Duodenal mucosa (tissue), 2 donors: ENCODE measurements around the gene TMEM61.

ENCODE experiments used
- H3K27ac ChIP-seq: one replicate; pipeline ENCODE4 v1.7.0; 2013; ENCODE audit warnings: low read depth, low read length
- H3K27me3 ChIP-seq, 2 donors: one replicate each; pipeline ENCODE4 v1.7.0; 2013; ENCODE audit warnings: low read length in 2 of 2, control low read depth in 1 of 2; ENCODE audit not compliant: insufficient read depth in 2 of 2, control insufficient read depth in 1 of 2
- H3K36me3 ChIP-seq, 2 donors: one replicate each; pipeline ENCODE4 v1.7.0; 2013; ENCODE audit warnings: low read length in 2 of 2, control low read depth in 1 of 2; ENCODE audit not compliant: insufficient read depth in 2 of 2, control insufficient read depth in 1 of 2
- H3K4me1 ChIP-seq, 2 donors: one replicate each; pipeline ENCODE4 v1.7.0; 2013; ENCODE audit warnings: low read length in 2 of 2, control low read depth in 1 of 2; ENCODE audit not compliant: insufficient read depth in 2 of 2, control insufficient read depth in 1 of 2
- H3K4me3 ChIP-seq, 2 donors: one replicate each; pipeline ENCODE4 v1.7.0; 2013; ENCODE audit warnings: low read length in 2 of 2, low read depth in 1 of 2
- H3K9ac ChIP-seq, 2 donors: one replicate each; pipeline ENCODE4 v1.7.0; 2013; ENCODE audit warnings: low read length in 2 of 2, low read depth in 1 of 2
- H3K9me3 ChIP-seq, 2 donors: one replicate each; pipeline ENCODE4 v1.7.0; 2013; ENCODE audit warnings: low read length in 2 of 2, control low read depth in 1 of 2; ENCODE audit not compliant: control insufficient read depth in 1 of 2

Gene TMEM61

GRCh38 chr1:54984131-54984842, 3.9 kb downstream of the TMEM61 start:
- no peaks in the 10 kb centered on the region for H3K9me3 ChIP-seq
- H3K27me3 ChIP-seq: peaks cover 0 to 12% of the 10 kb centered on the region in 2 donors
- H3K9ac ChIP-seq: no peak overlapping the region
- H3K4me3 ChIP-seq: no peak overlapping the region
- no peaks in the 10 kb centered on the region for H3K36me3 ChIP-seq
- H3K4me1 ChIP-seq: peaks cover 3 to 7% of the 10 kb centered on the region in 2 donors
- H3K27ac ChIP-seq: no peak overlapping the region

GRCh38 chr1:54985556-54985955, 5.1 kb downstream of the TMEM61 start:
- H3K27me3 ChIP-seq: peaks cover 0 to 4% of the 10 kb centered on the region in 2 donors
- no peak overlapping the region for H3K27ac ChIP-seq
- no peaks in the 10 kb centered on the region for H3K36me3 ChIP-seq
- no peak overlapping the region for H3K4me3 ChIP-seq
- no peaks in the 10 kb centered on the region for H3K9me3 ChIP-seq
- H3K9ac ChIP-seq: no peak overlapping the region
- no peaks in the 10 kb centered on the region for H3K4me1 ChIP-seq

- Histone ChIP-seq H3K9me3 (no peaks in the 10 kb centered on the region), H3K27ac (no peak overlapping the region), H3K36me3 (no peaks in the 10 kb centered on the region), H3K4me3 (no peak overlapping the region), H3K27me3 (peaks cover 0 to under 1% of the 10 kb centered on the region in 2 donors), H3K9ac (no peak overlapping the region), H3K4me1 (no peaks in the 10 kb centered on the region)
These were observed 5.6 kb downstream of the TMEM61 start for GRCh38 chr1:54986025-54986424.

- Histone ChIP-seq H3K4me3 (no peak overlapping the region), H3K27me3 (no peaks in the 10 kb centered on the region), H3K27ac (no peak overlapping the region), H3K36me3 (no peaks in the 10 kb centered on the region), H3K9me3 (no peaks in the 10 kb centered on the region), H3K4me1 (no peaks in the 10 kb centered on the region), H3K9ac (no peak overlapping the region)
These were observed 6.1 kb downstream of the TMEM61 start for GRCh38 chr1:54986533-54986932.

- H3K4me3 ChIP-seq: no peak overlapping the region
- no peaks in the 10 kb centered on the region for H3K9me3 ChIP-seq
- H3K36me3 ChIP-seq: no peaks in the 10 kb centered on the region
- H3K9ac ChIP-seq: no peak overlapping the region
- H3K27ac ChIP-seq: no peak overlapping the region
- H3K4me1 ChIP-seq: no peaks in the 10 kb centered on the region
- no peaks in the 10 kb centered on the region for H3K27me3 ChIP-seq
These were observed 7.0 kb downstream of the TMEM61 start for GRCh38 chr1:54987427-54987826.

GRCh38 chr1:54987919-54988705, 7.7 kb downstream of the TMEM61 start:
- no peaks in the 10 kb centered on the region for H3K9me3 ChIP-seq
- no peaks in the 10 kb centered on the region for H3K36me3 ChIP-seq
- no peaks in the 10 kb centered on the region for H3K27me3 ChIP-seq
- no peak overlapping the region for H3K27ac ChIP-seq
- no peaks in the 10 kb centered on the region for H3K4me1 ChIP-seq
- no peak overlapping the region for H3K4me3 ChIP-seq
- H3K9ac ChIP-seq: no peak overlapping the region

GRCh38 chr1:54988975-54989374, 8.5 kb downstream of the TMEM61 start:
- no peaks in the 10 kb centered on the region for H3K4me1 ChIP-seq
- H3K27me3 ChIP-seq: no peaks in the 10 kb centered on the region
- no peak overlapping the region for H3K27ac ChIP-seq
- no peak overlapping the region for H3K4me3 ChIP-seq
- H3K36me3 ChIP-seq: no peaks in the 10 kb centered on the region
- no peak overlapping the region for H3K9ac ChIP-seq
- no peaks in the 10 kb centered on the region for H3K9me3 ChIP-seq

- no peaks in the 10 kb centered on the region for H3K9me3 ChIP-seq
- no peak overlapping the region for H3K27ac ChIP-seq
- H3K36me3 ChIP-seq: no peaks in the 10 kb centered on the region
- no peak overlapping the region for H3K4me3 ChIP-seq
- H3K27me3 ChIP-seq: no peaks in the 10 kb centered on the region
- no peaks in the 10 kb centered on the region for H3K4me1 ChIP-seq
- no peak overlapping the region for H3K9ac ChIP-seq
These were observed 9.0 kb downstream of the TMEM61 start for GRCh38 chr1:54989473-54989872.

- no peaks in the 10 kb centered on the region for H3K36me3 ChIP-seq
- no peak overlapping the region for H3K27ac ChIP-seq
- no peaks in the 10 kb centered on the region for H3K4me1 ChIP-seq
- H3K9ac ChIP-seq: no peak overlapping the region
- H3K4me3 ChIP-seq: no peak overlapping the region
- no peaks in the 10 kb centered on the region for H3K9me3 ChIP-seq
- no peaks in the 10 kb centered on the region for H3K27me3 ChIP-seq
These were observed 9.8 kb downstream of the TMEM61 start for GRCh38 chr1:54989968-54990810.

- H3K9me3 ChIP-seq: no peaks in the 10 kb centered on the region
- H3K9ac ChIP-seq: no peak overlapping the region
- H3K4me3 ChIP-seq: no peak overlapping the region
- peaks cover 0 to 3% of the 10 kb centered on the region in 2 donors for H3K27me3 ChIP-seq
- no peaks in the 10 kb centered on the region for H3K36me3 ChIP-seq
- no peak overlapping the region for H3K27ac ChIP-seq
- no peaks in the 10 kb centered on the region for H3K4me1 ChIP-seq
These were observed 10.5 kb downstream of the TMEM61 start for GRCh38 chr1:54990916-54991315.
